GM19397 (cell line): ENCODE measurements around the gene OR10H5.
"Not testable (repeated sequence)": the region's sequence is repeated elsewhere in the genome, so short reads cannot be mapped to it uniquely, and the experiment has no call there.

Experiments used
- ATAC-seq: cut with Tn5 transposase; IDR thresholded peaks from one replicate; pipeline ENCODE4 v1.9.1; 2021; ENCODE audit warnings: mild to moderate bottlenecking, moderate library complexity; ENCODE audit not compliant: unreplicated experiment

Gene OR10H5

GRCh38 chr19:15843203-15843893 is 55.9 kb downstream of the OR10H5 start:
- no peak for ATAC-seq

- ATAC-seq: not testable (repeated sequence)
These were observed 56.4 kb downstream of the OR10H5 start for GRCh38 chr19:15843894-15844222.

- no peak for ATAC-seq
These were observed 59.5 kb downstream of the OR10H5 start for GRCh38 chr19:15846923-15847322.

- ATAC-seq: no peak
These were observed 62.9 kb downstream of the OR10H5 start for GRCh38 chr19:15850385-15850784.
